ENCODE measurements around the gene ZNF74. TPM values are rescaled to one million over a fixed set of nuclear protein-coding genes. Genes with fewer than 3 reads are reported as not detected.
"Not testable (repeated sequence)": the region's sequence is repeated elsewhere in the genome, so short reads cannot be mapped to it uniquely, and the experiment has no call there.

The ZNF74 gene
- total and polyA plus RNA-seq, 7 donors, result 1.4 to 18.8 (median 11.4) TPM

- Histone ChIP-seq H3K4me3 (no peak overlapping the region), H3K4me1 (peaks cover 0 to 18% (median 15%) of the 10 kb centered on the region in 4 donors), H3K9me3 (no peaks in the 10 kb centered on the region), H3K27me3 (peaks cover 0 to 5% (median 0%) of the 10 kb centered on the region in 3 donors), H3K27ac (no peak overlapping the region), H3K36me3 (no peaks in the 10 kb centered on the region)
- intact Hi-C loops (cut with DNase I), result no loop called here
- 87 to 91% methylated on average over 5 of the region's 5 CpGs for WGBS, 2 donors
- no peak for DNase-seq
- TF ChIP-seq POLR2AphosphoS5 (IDR thresholded peaks at IDR 0.05), result no peak
- no peak for TF ChIP-seq POLR2A (IDR thresholded peaks at IDR 0.05)
- TF ChIP-seq CTCF (IDR thresholded peaks at IDR 0.05), result no peak
- TF ChIP-seq EP300 (IDR thresholded peaks at IDR 0.05), result no peak
These were observed 3.5 kb upstream of the ZNF74 start for GRCh38 chr22:20390394-20390907.

- Histone ChIP-seq H3K4me3 (no peak overlapping the region), H3K27ac (no peak overlapping the region), H3K9me3 (no peaks in the 10 kb centered on the region), H3K4me1 (peaks cover 0 to 23% (median 20%) of the 10 kb centered on the region in 4 donors), H3K36me3 (no peaks in the 10 kb centered on the region), H3K27me3 (no peaks in the 10 kb centered on the region)
- WGBS, 2 donors, result 84 to 89% methylated on average over 4 of the region's 4 CpGs
- TF ChIP-seq EP300 (IDR thresholded peaks at IDR 0.05) (no peak), POLR2A (IDR thresholded peaks at IDR 0.05) (no peak), POLR2AphosphoS5 (IDR thresholded peaks at IDR 0.05) (no peak), CTCF (IDR thresholded peaks at IDR 0.05) (no peak)
- no peak for DNase-seq
- intact Hi-C loops (cut with DNase I), result no loop called here
These were observed 2.7 kb upstream of the ZNF74 start for GRCh38 chr22:20391222-20391621.

- DNase-seq; H3K9me3 ChIP-seq; H3K27me3 ChIP-seq; H3K36me3 ChIP-seq; H3K27ac ChIP-seq; H3K4me3 ChIP-seq; intact Hi-C loops (cut with DNase I): not testable (repeated sequence)
- WGBS, 2 donors, result 97 to 98% methylated on average over 53 of the region's 53 CpGs
- peaks cover 0 to 23% (median 20%) of the 10 kb centered on the region in 4 donors for H3K4me1 ChIP-seq
These were observed 1.5 kb upstream of the ZNF74 start for GRCh38 chr22:20392365-20392881.

GRCh38 chr22:20392983-20393704 is 807 bp upstream of the ZNF74 start:
- H3K9me3 ChIP-seq, result no peaks in the 10 kb centered on the region
- H3K36me3 ChIP-seq, result no peaks in the 10 kb centered on the region
- intact Hi-C loops (cut with DNase I), result no loop called here
- TF ChIP-seq EP300 (IDR thresholded peaks at IDR 0.05), result no peak
- TF ChIP-seq CTCF (IDR thresholded peaks at IDR 0.05), result no peak
- no peak for TF ChIP-seq POLR2AphosphoS5 (IDR thresholded peaks at IDR 0.05)
- TF ChIP-seq POLR2A (IDR thresholded peaks at IDR 0.05), result no peak
- DNase-seq, result no peak
- peak overlapping the region; percentile 79 to 93 (median 88) for H3K4me3 ChIP-seq
- peak overlapping the region; percentile 81 to 83 (median 82) for H3K27ac ChIP-seq
- 96% methylated on average over 23 of the region's 23 CpGs for WGBS, 2 donors
- no peaks in the 10 kb centered on the region for H3K27me3 ChIP-seq
- peaks cover 0 to 23% (median 20%) of the 10 kb centered on the region in 4 donors for H3K4me1 ChIP-seq

- Histone ChIP-seq H3K36me3 (no peaks in the 10 kb centered on the region), H3K27me3 (no peaks in the 10 kb centered on the region), H3K9me3 (no peaks in the 10 kb centered on the region), H3K27ac (no peak overlapping the region), H3K4me3 (peak overlapping the region in 1 of 4 donors; percentile 92), H3K4me1 (peaks cover 0 to 23% (median 20%) of the 10 kb centered on the region in 4 donors)
- intact Hi-C loops (cut with DNase I), result no loop called here
- WGBS, 2 donors, result 84 to 85% methylated on average over 20 of the region's 20 CpGs
- DNase-seq, result no peak
- TF ChIP-seq POLR2A (IDR thresholded peaks at IDR 0.05) (no peak), CTCF (IDR thresholded peaks at IDR 0.05) (no peak), POLR2AphosphoS5 (IDR thresholded peaks at IDR 0.05) (no peak), EP300 (IDR thresholded peaks at IDR 0.05) (no peak)
These were observed 1.4 kb downstream of the ZNF74 start for GRCh38 chr22:20395181-20395906.

Measured in sigmoid colon (tissue), 7 donors.